Epithelial cell of umbilical artery (primary cell): ENCODE measurements around the gene ENO4. TPM values are rescaled to one million over a fixed set of nuclear protein-coding genes. Genes with fewer than 3 reads are reported as not detected.

Experiments
- total RNA-seq: library from RNA; depleted of rRNA; stranded (reverse); fragments of >200 nt; gene quantifications from 2 replicates; pipeline ENCODE4 v1.2.3, GENCODE V29; 2014

Gene ENO4
- not detected in 2 replicates for total RNA-seq

GRCh38 chr10:116849248-116850057 is at the start of gene ENO4:
TSS of gene ENO4 (plus strand) at chr10:116849499. CDS start at chr10:116849567, 68 bp downstream.

Other genes with a start within 250 kb of the ENO4 start
- gene PNLIPRP2, start 228.5 kb upstream of the ENO4 start, total RNA-seq, result not detected in 2 replicates
- gene HSPA12A, start 106.9 kb upstream of the ENO4 start, total RNA-seq, result 0.30 and 0.32 TPM in 2 replicates
- 3.5 and 4.2 TPM in 2 replicates for gene SHTN1, start 155.7 kb downstream of the ENO4 start, total RNA-seq